Loucy (cell line): Measurements from ENCODE around the gene TEN1.

ENCODE experiments used
- CTCF ChIP-seq: fragments of 200-600 bp; sonication (generic); conservative IDR thresholded peaks from 2 replicates; pipeline ENCODE4 v1.5.1; 2014; ENCODE audit warnings: mild to moderate bottlenecking, antibody characterized with exemption, low read length
- EZH2phosphoT487 ChIP-seq: fragments of 200-600 bp; IDR thresholded peaks from 2 replicates; pipeline ENCODE4 v1.6.1; 2018; ENCODE audit warnings: antibody characterized with exemption, mild to moderate bottlenecking, moderate library complexity, borderline replicate concordance

GRCh38 chr17:76003915-76004314 lies 24.9 kb downstream of the TEN1 start:
- TF ChIP-seq CTCF: no peak
- TF ChIP-seq EZH2phosphoT487: no peak
